ENCODE data around the gene ETS1. TPM values are rescaled to one million over a fixed set of nuclear protein-coding genes. Genes with fewer than 3 reads are reported as not detected.

The ETS1 gene
- total and polyA plus RNA-seq, 2 experiments from 2014 or later, result 25.6 to 52.6 TPM

- H3K4me3 ChIP-seq, result no peak overlapping the region
- H3K9me2 ChIP-seq (ENCODE audit: insufficient read depth), result no peaks in the 10 kb centered on the region
- no peak overlapping the region for H2AFZ ChIP-seq
- Mint-ChIP-seq H3K9me3 (peaks cover 5% of the 10 kb centered on the region; the same call in 2 of the 3 replicates), H3K36me3 (ENCODE audit: low read depth) (peaks cover 7% of the 10 kb centered on the region; the same call in 1 of the 3 replicates), H3K27ac (no peak overlapping the region), H3K4me1 (peaks cover 28% of the 10 kb centered on the region), H3K27me3 (ENCODE audit: insufficient read depth, low read depth, poor library complexity) (peaks cover 2% of the 10 kb centered on the region), H3K4me3 (no peak overlapping the region)
- H3K27me3 ChIP-seq (ENCODE audit: insufficient read depth), result no peaks in the 10 kb centered on the region
- H4K20me1 ChIP-seq (replicated peaks; ENCODE audit: insufficient read depth), result peaks cover 18% of the 10 kb centered on the region; the same call in 1 of the 2 replicates
- TF ChIP-seq ZNF462 (CRISPR knock-in tag; IDR thresholded peaks at IDR 0.05) (no peak), STAT1 (IDR thresholded peaks at IDR 0.05; ENCODE audit: unreplicated experiment) (no peak), ZNF114 (CRISPR knock-in tag; IDR thresholded peaks at IDR 0.05) (no peak), EZH2phosphoT487 (IDR thresholded peaks at IDR 0.05; ENCODE audit: unreplicated experiment) (no peak)
- H3F3A ChIP-seq (replicated peaks; ENCODE audit: low read depth), result no peaks in the 10 kb centered on the region
- peaks cover 3% of the 10 kb centered on the region; the same call in 1 of the 2 replicates for H3K36me3 ChIP-seq (ENCODE audit: insufficient read depth)
- DNase-seq (ENCODE audit: low spot score) (no peak), ATAC-seq (no peak)
- H3K79me2 ChIP-seq (replicated peaks; ENCODE audit: insufficient read depth), result peaks cover 58% of the 10 kb centered on the region
- peaks cover 33% of the 10 kb centered on the region for H3K4me1 ChIP-seq (ENCODE audit: insufficient read depth)
- H3K27ac ChIP-seq (ENCODE audit: low read depth), result no peak overlapping the region
- no peak overlapping the region for H3K4me2 ChIP-seq
These were observed 83.9 kb downstream of the ETS1 start for GRCh38 chr11:128503245-128503991.

- peaks cover 37% of the 10 kb centered on the region for H3K4me1 ChIP-seq (ENCODE audit: insufficient read depth)
- DNase-seq (ENCODE audit: low spot score) (no peak), ATAC-seq (no peak)
- H3K36me3 ChIP-seq (ENCODE audit: insufficient read depth), result peaks cover 3% of the 10 kb centered on the region; the same call in 1 of the 2 replicates
- peaks cover 18% of the 10 kb centered on the region; the same call in 1 of the 2 replicates for H4K20me1 ChIP-seq (replicated peaks; ENCODE audit: insufficient read depth)
- peaks cover 30% of the 10 kb centered on the region for H3K4me1 Mint-ChIP-seq
- H3K4me3 ChIP-seq, result no peak overlapping the region
- H3K27ac Mint-ChIP-seq, result no peak overlapping the region
- H3K4me3 Mint-ChIP-seq, result no peak overlapping the region
- no peak overlapping the region for H2AFZ ChIP-seq
- H3K27me3 Mint-ChIP-seq (ENCODE audit: insufficient read depth, low read depth, poor library complexity), result peaks cover 2% of the 10 kb centered on the region
- H3K4me2 ChIP-seq, result no peak overlapping the region
- H3K27ac ChIP-seq (ENCODE audit: low read depth), result no peak overlapping the region
- peaks cover 5% of the 10 kb centered on the region; the same call in 2 of the 3 replicates for H3K9me3 Mint-ChIP-seq
- no peaks in the 10 kb centered on the region for H3K27me3 ChIP-seq (ENCODE audit: insufficient read depth)
- H3K36me3 Mint-ChIP-seq (ENCODE audit: low read depth), result peaks cover 7% of the 10 kb centered on the region; the same call in 1 of the 3 replicates
- TF ChIP-seq REST (IDR thresholded peaks at IDR 0.05; ENCODE audit: unreplicated experiment), result no peak
- no peak for TF ChIP-seq ETS1 (IDR thresholded peaks at IDR 0.05)
- no peak for TF ChIP-seq STAT1 (IDR thresholded peaks at IDR 0.05; ENCODE audit: unreplicated experiment)
- TF ChIP-seq CREB1 (CRISPR knock-in tag; IDR thresholded peaks at IDR 0.05; ENCODE audit: low read depth), result no peak
- peaks cover 60% of the 10 kb centered on the region for H3K79me2 ChIP-seq (replicated peaks; ENCODE audit: insufficient read depth)
- no peaks in the 10 kb centered on the region for H3F3A ChIP-seq (replicated peaks; ENCODE audit: low read depth)
- H3K9me2 ChIP-seq (ENCODE audit: insufficient read depth), result no peaks in the 10 kb centered on the region
These were observed 84.6 kb downstream of the ETS1 start for GRCh38 chr11:128502726-128503125.
